GM12878 (cell line): ENCODE measurements around the gene ERICH4. TPM values are rescaled to one million over a fixed set of nuclear protein-coding genes. Genes with fewer than 3 reads are reported as not detected.

Source experiments
- ATAC-seq: fragments of 200-7000 bp; cut with Tn5 transposase; 3 replicates; pipeline ENCODE4 v1.9.1; 2020; ENCODE audit warnings: mild to moderate bottlenecking, moderate library complexity
- BruUV-seq: library from RNA; stranded (reverse); fragments of 400-500 nt; replicated peaks from 2 replicates; lab custom pipeline; 2021; lab: Mats Ljungman, UMichigan
- CTCF ChIA-PET: fragments of 300-600 bp; sonication (Branson Sonifier 250); formaldehyde crosslinking; extraction: SDS; loops from one replicate; lab custom pipeline; 2021; ENCODE audit warnings: inconsistent platforms; lab: Yijun Ruan, JAX
- POLR2A ChIA-PET: fragments of 350-600 bp; formaldehyde crosslinking; extraction: SDS; loops from one replicate; lab custom pipeline; 2021; ENCODE audit warnings: inconsistent platforms; lab: Charles Lee
- RAD21 ChIA-PET: fragments of 300-600 bp; sonication (Branson Sonifier 250); formaldehyde crosslinking; loops from one replicate; lab custom pipeline; 2023; ENCODE audit warnings: antibody characterized with exemption; ENCODE audit not compliant: unreplicated experiment; lab: Charles Lee
- SMC1A ChIA-PET: fragments of 300-600 bp; sonication (Branson Sonifier 250); formaldehyde crosslinking; loops from one replicate; lab custom pipeline; 2023; ENCODE audit not compliant: unreplicated experiment, uncharacterized antibody; lab: Charles Lee
- DNase-seq: peaks from one replicate; pipeline ENCODE4 v3.0.0-alpha.2; 2011; ENCODE audit warnings: low read depth, low spot score
- FAIRE-seq: peaks from 3 replicates; lab custom pipeline; 2011; peaks lifted over from hg19 to GRCh38; lab: Jason Lieb, UNC
- H2AFZ ChIP-seq: 2 replicates; pipeline ENCODE4 v1.6.0; 2011; ENCODE audit warnings: low read depth, low read length, control low read depth; ENCODE audit not compliant: control insufficient read depth
- H3K27ac ChIP-seq: 2 replicates; pipeline ENCODE4 v1.5.1; 2011; ENCODE audit warnings: control low read depth; ENCODE audit not compliant: control insufficient read depth, insufficient read depth
- H3K27me3 ChIP-seq, 2 experiments: replicated peaks in 1 of 2; 2 replicates each; pipeline versions ENCODE4 v1.6.0 to v1.6.1; 2011; ENCODE audit warnings: low read length in 1 of 2; ENCODE audit not compliant: control insufficient read depth in 2 of 2, insufficient read depth in 2 of 2
- H3K36me3 ChIP-seq, 2 experiments: 2 replicates each; pipeline ENCODE4 v1.5.1; 2011; ENCODE audit warnings: low read length in 1 of 2; ENCODE audit not compliant: control insufficient read depth in 2 of 2, insufficient read depth in 2 of 2
- H3K4me1 ChIP-seq: 2 replicates; pipeline ENCODE4 v1.6.1; 2011; ENCODE audit warnings: mild to moderate bottlenecking, low read length, moderate library complexity, mixed read lengths; ENCODE audit not compliant: control insufficient read depth, insufficient read depth
- H3K4me2 ChIP-seq: 2 replicates; pipeline ENCODE4 v1.6.0; 2011; ENCODE audit warnings: control low read depth; ENCODE audit not compliant: control insufficient read depth, insufficient read depth
- H3K4me3 ChIP-seq: fragments of 200-600 bp; sonication (generic); 2 replicates; pipeline ENCODE4 v1.5.1; 2016
- H3K79me2 ChIP-seq: 2 replicates; pipeline ENCODE4 v1.6.0; 2011; ENCODE audit warnings: low read length; ENCODE audit not compliant: control insufficient read depth, insufficient read depth
- H3K9ac ChIP-seq: 2 replicates; pipeline ENCODE4 v1.8.0; 2011; ENCODE audit warnings: low read length, control low read depth, mixed read lengths; ENCODE audit not compliant: control insufficient read depth, insufficient read depth
- H3K9me3 ChIP-seq: replicated peaks from 3 replicates; pipeline ENCODE4 v1.5.1; 2011; ENCODE audit warnings: mild to moderate bottlenecking, low read length; ENCODE audit not compliant: control insufficient read depth, insufficient read depth
- H4K20me1 ChIP-seq: 2 replicates; pipeline ENCODE4 v1.6.0; 2011; ENCODE audit not compliant: control insufficient read depth, insufficient read depth
- ASH2L ChIP-seq: fragments of 300-600, 200-600 bp; sonication (generic); IDR thresholded peaks from 2 replicates; pipeline ENCODE4 v1.6.1; 2017; ENCODE audit warnings: low read depth, mild to moderate bottlenecking, borderline replicate concordance
- ATF7 ChIP-seq: fragments of 450-650 bp; IDR thresholded peaks from 2 replicates; pipeline ENCODE4 v1.6.1; 2016; ENCODE audit warnings: low read depth, mild to moderate bottlenecking
- BACH1 ChIP-seq: fragments of 450-650 bp; IDR thresholded peaks from 2 replicates; pipeline ENCODE4 v1.6.1; 2017; ENCODE audit warnings: mild to moderate bottlenecking, borderline replicate concordance
- CEBPB ChIP-seq, 2 experiments: fragments of 150-350 bp in 1 of 2; IDR thresholded peaks; 2 replicates each; pipeline ENCODE4 v1.6.1; 2012 to 2014; ENCODE audit warnings: low read depth in 2 of 2, low read length in 2 of 2, borderline replicate concordance in 1 of 2, inconsistent platforms in 1 of 2
- NFYA ChIP-seq: IDR thresholded peaks from 2 replicates; pipeline ENCODE4 v1.6.1; 2011; ENCODE audit warnings: low read depth, mild to moderate bottlenecking, low read length, improper control_type of control experiment, borderline replicate concordance
- NR2C1 ChIP-seq: fragments of 450-650 bp; IDR thresholded peaks from 2 replicates; pipeline ENCODE4 v1.6.1; 2017; ENCODE audit warnings: antibody characterized with exemption, mild to moderate bottlenecking, moderate library complexity
- PAX8 ChIP-seq: fragments of 450-650 bp; IDR thresholded peaks from 2 replicates; pipeline ENCODE4 v1.6.1; 2017; ENCODE audit warnings: mild to moderate bottlenecking, moderate library complexity
- PKNOX1 ChIP-seq: fragments of 450-650 bp; IDR thresholded peaks from 2 replicates; pipeline ENCODE4 v1.6.1; 2016; ENCODE audit warnings: mild to moderate bottlenecking
- RBBP5 ChIP-seq: fragments of 200-600 bp; sonication (generic); conservative IDR thresholded peaks from 2 replicates; pipeline ENCODE4 v1.6.1; 2016
- ZBED1 ChIP-seq: IDR thresholded peaks from 2 replicates; pipeline ENCODE4 v1.6.1; 2016; ENCODE audit warnings: borderline replicate concordance
- ZBTB33 ChIP-seq: fragments of 450-650 bp; IDR thresholded peaks from 2 replicates; pipeline ENCODE4 v1.6.1; 2017; ENCODE audit warnings: mild to moderate bottlenecking
- WGBS: methylation state at CpG from one replicate; pipeline ENCODE4 v1.1.6; 2016; ENCODE audit warnings: low lambda C conversion rate; ENCODE audit not compliant: insufficient replicate concordance, insufficient coverage; ENCODE audit errors: missing lambda C conversion rate; 5-methylcytosine and 5-hydroxymethylcytosine counted together
- in situ Hi-C: fragments of 300-500 bp; cut with MboI; formaldehyde crosslinking; loops from 9 replicates; pipeline ENCODE4 v1.14.3; 2018; ENCODE audit warnings: mixed read lengths
- intact Hi-C: fragments of 100-400 bp; cut with micrococcal nuclease; formaldehyde crosslinking; loops from one replicate; pipeline ENCODE4 v1.14.2; 2022; ENCODE audit not compliant: unreplicated experiment
- polyA plus RNA-seq, 11 experiments: library from polyadenylated mRNA; depleted of rRNA in 4 of 11; unstranded in 6 of 11; stranded (reverse) in 5 of 11; fragments of >200 nt; fragmentation: Nextera tagmentation in 4 of 11; fragmentation: Illumina TruSeq in 1 of 11; extraction: Ambion mirVana in 4 of 11; extraction: Trizol in 1 of 11; gene quantifications; 1 replicate in 1 of 11; 2 replicates in 10 of 11; pipeline versions ENCODE4 v1.2.1 to v1.2.3, GENCODE V29; 2011 to 2016; ENCODE audit warnings: inconsistent platforms in 2 of 11, missing spikeins in 2 of 11, low read depth in 1 of 11
- total RNA-seq, 4 experiments: library from RNA; depleted of rRNA in 3 of 4; stranded (reverse); fragments of >200 nt in 3 of 4; fragmentation: Illumina TruSeq in 1 of 4; extraction: Trizol in 1 of 4; gene quantifications; 2 replicates each; pipeline versions ENCODE4 v1.2.1 to v1.2.3, GENCODE V29; 2013 to 2021
- TF ChIP-seq, protein P1 (sequence below): fragments of 450-650 bp; IDR thresholded peaks from 2 replicates; pipeline ENCODE4 v1.6.1; 2017; ENCODE audit warnings: mild to moderate bottlenecking, low read depth, inconsistent platforms; ENCODE audit not compliant: poor library complexity, severe bottlenecking

ERICH4 gene
- total and polyA plus RNA-seq, 10 of the 15 experiments (the other 5 are each of a cell fraction or from before 2014, with no cell fraction given) = not detected

DNA sequence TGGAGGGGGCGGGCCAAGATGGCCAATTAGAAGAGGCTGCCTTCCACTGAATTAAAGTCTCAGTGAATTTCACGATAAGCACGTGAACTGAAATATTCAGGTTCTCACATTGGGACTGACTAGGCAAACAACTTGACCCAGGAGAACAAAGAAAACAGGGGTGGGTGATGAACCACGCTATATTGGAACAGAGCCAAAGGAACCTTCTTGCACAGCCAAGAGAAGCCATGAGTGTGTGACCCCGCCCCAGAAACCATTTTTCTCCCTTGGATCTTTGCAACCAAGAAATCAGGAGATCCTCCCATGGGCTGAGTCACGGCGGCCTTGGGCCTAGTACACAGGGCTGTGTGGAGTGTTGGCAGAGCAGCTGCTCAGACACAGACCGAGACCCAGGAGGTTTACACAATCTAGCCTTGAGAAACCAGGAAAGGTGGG, 36.8 kb downstream of the ERICH4 start:
- no peaks in the 10 kb centered on the region for H4K20me1 ChIP-seq
- H2AFZ ChIP-seq = no peak overlapping the region; the same call in 1 of the 2 replicates
- no peak for TF ChIP-seq BACH1
- TF ChIP-seq, protein P1, sequence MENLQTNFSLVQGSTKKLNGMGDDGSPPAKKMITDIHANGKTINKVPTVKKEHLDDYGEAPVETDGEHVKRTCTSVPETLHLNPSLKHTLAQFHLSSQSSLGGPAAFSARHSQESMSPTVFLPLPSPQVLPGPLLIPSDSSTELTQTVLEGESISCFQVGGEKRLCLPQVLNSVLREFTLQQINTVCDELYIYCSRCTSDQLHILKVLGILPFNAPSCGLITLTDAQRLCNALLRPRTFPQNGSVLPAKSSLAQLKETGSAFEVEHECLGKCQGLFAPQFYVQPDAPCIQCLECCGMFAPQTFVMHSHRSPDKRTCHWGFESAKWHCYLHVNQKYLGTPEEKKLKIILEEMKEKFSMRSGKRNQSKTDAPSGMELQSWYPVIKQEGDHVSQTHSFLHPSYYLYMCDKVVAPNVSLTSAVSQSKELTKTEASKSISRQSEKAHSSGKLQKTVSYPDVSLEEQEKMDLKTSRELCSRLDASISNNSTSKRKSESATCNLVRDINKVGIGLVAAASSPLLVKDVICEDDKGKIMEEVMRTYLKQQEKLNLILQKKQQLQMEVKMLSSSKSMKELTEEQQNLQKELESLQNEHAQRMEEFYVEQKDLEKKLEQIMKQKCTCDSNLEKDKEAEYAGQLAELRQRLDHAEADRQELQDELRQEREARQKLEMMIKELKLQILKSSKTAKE = no peak
- no peak for TF ChIP-seq ATF7
- TF ChIP-seq CEBPB (IDR thresholded peaks at IDR 0.05; ENCODE audit: borderline replicate concordance in 1 of 2, low read depth in 2 of 2, low read length in 2 of 2) = no peak
- no peak for TF ChIP-seq RBBP5
- no peak for TF ChIP-seq NR2C1
- TF ChIP-seq ZBED1 = no peak
- TF ChIP-seq ZBTB33 = no peak
- no peak for TF ChIP-seq PKNOX1
- no peak for TF ChIP-seq NFYA
- no peak for TF ChIP-seq PAX8
- TF ChIP-seq ASH2L = no peak
- no peaks in the 10 kb centered on the region for H3K79me2 ChIP-seq
- 43% methylated on average over 8 of the region's 8 CpGs for WGBS
- no peak for ATAC-seq
- ChIA-PET SMC1A (no interaction called here), RAD21 (no interaction called here), POLR2A (no interaction called here), CTCF (interaction anchor here (1.1 kb wide), 1 partner anchor 84 kb away, joined by 3 read pairs; no protein-coding TSS in a partner anchor)
- no peak overlapping the region for H3K27ac ChIP-seq
- H3K4me3 ChIP-seq = no peak overlapping the region
- no peak for FAIRE-seq
- DNase-seq = no peak
- in situ Hi-C loops = no loop called here
- no peak overlapping the region for H3K9ac ChIP-seq
- peaks cover 3% of the 10 kb centered on the region; the same call in 1 of the 2 replicates for H3K4me1 ChIP-seq
- no peak overlapping the region for H3K4me2 ChIP-seq
- intact Hi-C loops = no loop called here
- H3K9me3 ChIP-seq = peaks cover 2% of the 10 kb centered on the region; the same call in 1 of the 3 replicates
- H3K36me3 ChIP-seq = no peaks in the 10 kb centered on the region
- H3K27me3 ChIP-seq = peaks cover 0 to 6% of the 10 kb centered on the region in 2 experiments; a peak in 3 of 4 replicates
- BruUV-seq = no TSS peak
